Measurements from ENCODE around the gene CPHXL.

CPHXL gene

GRCh38 chr16:75754141-75754540 lies 27.9 kb upstream of the CPHXL start:
- TF ChIP-seq, protein P1, sequence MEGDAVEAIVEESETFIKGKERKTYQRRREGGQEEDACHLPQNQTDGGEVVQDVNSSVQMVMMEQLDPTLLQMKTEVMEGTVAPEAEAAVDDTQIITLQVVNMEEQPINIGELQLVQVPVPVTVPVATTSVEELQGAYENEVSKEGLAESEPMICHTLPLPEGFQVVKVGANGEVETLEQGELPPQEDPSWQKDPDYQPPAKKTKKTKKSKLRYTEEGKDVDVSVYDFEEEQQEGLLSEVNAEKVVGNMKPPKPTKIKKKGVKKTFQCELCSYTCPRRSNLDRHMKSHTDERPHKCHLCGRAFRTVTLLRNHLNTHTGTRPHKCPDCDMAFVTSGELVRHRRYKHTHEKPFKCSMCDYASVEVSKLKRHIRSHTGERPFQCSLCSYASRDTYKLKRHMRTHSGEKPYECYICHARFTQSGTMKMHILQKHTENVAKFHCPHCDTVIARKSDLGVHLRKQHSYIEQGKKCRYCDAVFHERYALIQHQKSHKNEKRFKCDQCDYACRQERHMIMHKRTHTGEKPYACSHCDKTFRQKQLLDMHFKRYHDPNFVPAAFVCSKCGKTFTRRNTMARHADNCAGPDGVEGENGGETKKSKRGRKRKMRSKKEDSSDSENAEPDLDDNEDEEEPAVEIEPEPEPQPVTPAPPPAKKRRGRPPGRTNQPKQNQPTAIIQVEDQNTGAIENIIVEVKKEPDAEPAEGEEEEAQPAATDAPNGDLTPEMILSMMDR (IDR thresholded peaks at IDR 0.05; ENCODE audit: low read length): no peak
- TF ChIP-seq EZH2 (IDR thresholded peaks at IDR 0.05; ENCODE audit: borderline replicate concordance, low read length): no peak
- Histone ChIP-seq H3F3A (ENCODE audit: insufficient read depth, low read length) (no peaks in the 10 kb centered on the region), H3K27me3 (ENCODE audit: insufficient read depth, low read length) (no peaks in the 10 kb centered on the region; the same call in 1 of the 2 replicates), H4K20me1 (ENCODE audit: insufficient read depth, low read length) (no peaks in the 10 kb centered on the region), H3K36me3 (ENCODE audit: insufficient read depth, low read length) (no peaks in the 10 kb centered on the region), H3K79me2 (ENCODE audit: insufficient read depth, low read length) (no peaks in the 10 kb centered on the region), H3K4me1 (ENCODE audit: insufficient read depth, low read length, severe bottlenecking) (no peaks in the 10 kb centered on the region), H3K9me3 (ENCODE audit: low read length) (no peaks in the 10 kb centered on the region), H3K9ac (ENCODE audit: low read length) (no peak overlapping the region), H2AFZ (ENCODE audit: low read length) (no peak overlapping the region), H3K4me2 (ENCODE audit: low read length) (no peak overlapping the region), H3K27ac (ENCODE audit: low read depth, low read length, poor library complexity, severe bottlenecking) (no peak overlapping the region), H3K9me2 (ENCODE audit: low read depth, low read length) (no peaks in the 10 kb centered on the region), H3K4me3 (ENCODE audit: low read depth, low read length, poor library complexity, severe bottlenecking) (no peak overlapping the region)

DNA sequence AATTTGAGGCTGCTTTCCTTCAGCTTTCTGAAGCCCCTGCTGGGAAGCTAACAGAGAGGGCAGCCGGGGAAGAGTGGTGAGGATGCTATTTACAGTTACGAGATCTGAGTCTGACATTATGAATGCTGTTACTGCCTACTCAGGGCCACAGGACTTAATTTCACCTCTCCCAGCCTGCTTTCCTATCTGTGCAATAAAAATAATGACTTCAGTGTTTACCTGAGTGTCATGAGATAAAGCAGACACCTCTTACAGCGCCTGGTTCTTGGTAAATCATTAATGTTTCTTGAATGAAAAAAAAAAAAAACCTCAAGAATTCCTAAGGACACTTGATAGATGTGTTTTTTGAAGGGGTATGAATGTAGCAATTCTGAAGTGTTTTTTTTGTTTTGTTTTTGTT lies 24.2 kb upstream of the CPHXL start:
- H3F3A ChIP-seq (ENCODE audit: insufficient read depth, low read length): no peaks in the 10 kb centered on the region
- no peaks in the 10 kb centered on the region for H3K79me2 ChIP-seq (ENCODE audit: insufficient read depth, low read length)
- no peak overlapping the region for H3K4me2 ChIP-seq (ENCODE audit: low read length)
- no peak for TF ChIP-seq EZH2 (IDR thresholded peaks at IDR 0.05; ENCODE audit: borderline replicate concordance, low read length)
- TF ChIP-seq, protein P1 (IDR thresholded peaks at IDR 0.05; ENCODE audit: low read length): no peak
- H3K36me3 ChIP-seq (ENCODE audit: insufficient read depth, low read length): no peaks in the 10 kb centered on the region
- no peak overlapping the region for H3K9ac ChIP-seq (ENCODE audit: low read length)
- no peaks in the 10 kb centered on the region for H4K20me1 ChIP-seq (ENCODE audit: insufficient read depth, low read length)
- no peaks in the 10 kb centered on the region for H3K9me2 ChIP-seq (ENCODE audit: low read depth, low read length)
- H2AFZ ChIP-seq (ENCODE audit: low read length): no peak overlapping the region
- no peak overlapping the region for H3K4me3 ChIP-seq (ENCODE audit: low read depth, low read length, poor library complexity, severe bottlenecking)
- H3K4me1 ChIP-seq (ENCODE audit: insufficient read depth, low read length, severe bottlenecking): no peaks in the 10 kb centered on the region
- no peak overlapping the region for H3K27ac ChIP-seq (ENCODE audit: low read depth, low read length, poor library complexity, severe bottlenecking)
- no peaks in the 10 kb centered on the region for H3K9me3 ChIP-seq (ENCODE audit: low read length)
- no peaks in the 10 kb centered on the region; the same call in 1 of the 2 replicates for H3K27me3 ChIP-seq (ENCODE audit: insufficient read depth, low read length)

- Histone ChIP-seq H4K20me1 (ENCODE audit: insufficient read depth, low read length) (no peaks in the 10 kb centered on the region), H3K79me2 (ENCODE audit: insufficient read depth, low read length) (no peaks in the 10 kb centered on the region), H3K9me3 (ENCODE audit: low read length) (peaks cover 25% of the 10 kb centered on the region), H3K9ac (ENCODE audit: low read length) (no peak overlapping the region), H2AFZ (ENCODE audit: low read length) (no peak overlapping the region), H3K27me3 (ENCODE audit: insufficient read depth, low read length) (no peaks in the 10 kb centered on the region), H3K4me2 (ENCODE audit: low read length) (no peak overlapping the region), H3K4me1 (ENCODE audit: insufficient read depth, low read length, severe bottlenecking) (no peaks in the 10 kb centered on the region), H3K9me2 (ENCODE audit: low read depth, low read length) (no peaks in the 10 kb centered on the region), H3K36me3 (ENCODE audit: insufficient read depth, low read length) (no peaks in the 10 kb centered on the region), H3F3A (ENCODE audit: insufficient read depth, low read length) (no peaks in the 10 kb centered on the region), H3K27ac (ENCODE audit: low read depth, low read length, poor library complexity, severe bottlenecking) (no peak overlapping the region), H3K4me3 (ENCODE audit: low read depth, low read length, poor library complexity, severe bottlenecking) (no peak overlapping the region)
- TF ChIP-seq EZH2 (IDR thresholded peaks at IDR 0.05; ENCODE audit: borderline replicate concordance, low read length): no peak
Observed at GRCh38 chr16:75746359-75746758, 20.1 kb upstream of the CPHXL start.

GRCh38 chr16:75745823-75746222 lies 19.5 kb upstream of the CPHXL start:
- H3K9me3 ChIP-seq (ENCODE audit: low read length): peaks cover 30% of the 10 kb centered on the region
- H3F3A ChIP-seq (ENCODE audit: insufficient read depth, low read length): no peaks in the 10 kb centered on the region
- no peak overlapping the region for H2AFZ ChIP-seq (ENCODE audit: low read length)
- H3K27me3 ChIP-seq (ENCODE audit: insufficient read depth, low read length): no peaks in the 10 kb centered on the region
- no peaks in the 10 kb centered on the region for H3K36me3 ChIP-seq (ENCODE audit: insufficient read depth, low read length)
- no peaks in the 10 kb centered on the region for H3K4me1 ChIP-seq (ENCODE audit: insufficient read depth, low read length, severe bottlenecking)
- H3K79me2 ChIP-seq (ENCODE audit: insufficient read depth, low read length): no peaks in the 10 kb centered on the region
- no peaks in the 10 kb centered on the region for H4K20me1 ChIP-seq (ENCODE audit: insufficient read depth, low read length)
- no peak overlapping the region for H3K4me2 ChIP-seq (ENCODE audit: low read length)
- H3K27ac ChIP-seq (ENCODE audit: low read depth, low read length, poor library complexity, severe bottlenecking): no peak overlapping the region
- H3K4me3 ChIP-seq (ENCODE audit: low read depth, low read length, poor library complexity, severe bottlenecking): no peak overlapping the region
- H3K9ac ChIP-seq (ENCODE audit: low read length): no peak overlapping the region
- H3K9me2 ChIP-seq (ENCODE audit: low read depth, low read length): no peaks in the 10 kb centered on the region
- no peak for TF ChIP-seq EZH2 (IDR thresholded peaks at IDR 0.05; ENCODE audit: borderline replicate concordance, low read length)
- TF ChIP-seq, protein P1 (IDR thresholded peaks at IDR 0.05; ENCODE audit: low read length): no peak

All from OCI-LY1 (cell line).